Measurements from ENCODE around the gene EEPD1.

DNA sequence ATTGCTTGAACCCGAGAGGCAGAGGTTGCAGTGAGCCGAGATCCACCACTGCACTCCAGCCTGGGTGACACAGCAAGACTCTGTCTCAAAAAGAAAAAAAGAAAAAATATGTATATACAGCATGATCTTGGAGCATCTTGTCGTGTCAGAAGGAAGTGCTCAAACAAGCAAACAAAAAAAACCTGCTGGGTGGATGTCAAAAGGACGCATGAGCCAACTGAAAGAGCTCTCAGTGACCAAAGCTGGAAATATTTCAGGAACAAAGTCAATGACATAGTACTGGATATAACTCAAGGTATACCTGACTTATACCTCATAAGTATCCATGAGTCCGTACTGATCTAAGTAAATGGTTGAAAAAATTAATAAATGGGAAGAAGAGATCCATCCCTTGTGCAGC lies 142.0 kb downstream of the EEPD1 start:
- no peak for TF ChIP-seq YY1 (IDR thresholded peaks at IDR 0.05; ENCODE audit: insufficient read depth, insufficient read length)
- TF ChIP-seq ZNF274 (IDR thresholded peaks at IDR 0.05; ENCODE audit: low read depth, low read length) = no peak
